ENCODE measurements around the gene NCKAP5.

The NCKAP5 gene

GRCh38 chr2:133241224-133241571 is 327.1 kb downstream of the NCKAP5 start:
- in situ Hi-C loops (cut with MboI; ENCODE audit: low sequenced_read_pairs, unreplicated experiment) = no loop called here
- TF ChIP-seq, protein P1, sequence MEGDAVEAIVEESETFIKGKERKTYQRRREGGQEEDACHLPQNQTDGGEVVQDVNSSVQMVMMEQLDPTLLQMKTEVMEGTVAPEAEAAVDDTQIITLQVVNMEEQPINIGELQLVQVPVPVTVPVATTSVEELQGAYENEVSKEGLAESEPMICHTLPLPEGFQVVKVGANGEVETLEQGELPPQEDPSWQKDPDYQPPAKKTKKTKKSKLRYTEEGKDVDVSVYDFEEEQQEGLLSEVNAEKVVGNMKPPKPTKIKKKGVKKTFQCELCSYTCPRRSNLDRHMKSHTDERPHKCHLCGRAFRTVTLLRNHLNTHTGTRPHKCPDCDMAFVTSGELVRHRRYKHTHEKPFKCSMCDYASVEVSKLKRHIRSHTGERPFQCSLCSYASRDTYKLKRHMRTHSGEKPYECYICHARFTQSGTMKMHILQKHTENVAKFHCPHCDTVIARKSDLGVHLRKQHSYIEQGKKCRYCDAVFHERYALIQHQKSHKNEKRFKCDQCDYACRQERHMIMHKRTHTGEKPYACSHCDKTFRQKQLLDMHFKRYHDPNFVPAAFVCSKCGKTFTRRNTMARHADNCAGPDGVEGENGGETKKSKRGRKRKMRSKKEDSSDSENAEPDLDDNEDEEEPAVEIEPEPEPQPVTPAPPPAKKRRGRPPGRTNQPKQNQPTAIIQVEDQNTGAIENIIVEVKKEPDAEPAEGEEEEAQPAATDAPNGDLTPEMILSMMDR (IDR thresholded peaks at IDR 0.05; ENCODE audit: borderline replicate concordance, control extremely low read depth, extremely low read depth, insufficient read depth, missing control alignments) = no peak
- DNase-seq (ENCODE audit: low spot score) = no peak

DNA sequence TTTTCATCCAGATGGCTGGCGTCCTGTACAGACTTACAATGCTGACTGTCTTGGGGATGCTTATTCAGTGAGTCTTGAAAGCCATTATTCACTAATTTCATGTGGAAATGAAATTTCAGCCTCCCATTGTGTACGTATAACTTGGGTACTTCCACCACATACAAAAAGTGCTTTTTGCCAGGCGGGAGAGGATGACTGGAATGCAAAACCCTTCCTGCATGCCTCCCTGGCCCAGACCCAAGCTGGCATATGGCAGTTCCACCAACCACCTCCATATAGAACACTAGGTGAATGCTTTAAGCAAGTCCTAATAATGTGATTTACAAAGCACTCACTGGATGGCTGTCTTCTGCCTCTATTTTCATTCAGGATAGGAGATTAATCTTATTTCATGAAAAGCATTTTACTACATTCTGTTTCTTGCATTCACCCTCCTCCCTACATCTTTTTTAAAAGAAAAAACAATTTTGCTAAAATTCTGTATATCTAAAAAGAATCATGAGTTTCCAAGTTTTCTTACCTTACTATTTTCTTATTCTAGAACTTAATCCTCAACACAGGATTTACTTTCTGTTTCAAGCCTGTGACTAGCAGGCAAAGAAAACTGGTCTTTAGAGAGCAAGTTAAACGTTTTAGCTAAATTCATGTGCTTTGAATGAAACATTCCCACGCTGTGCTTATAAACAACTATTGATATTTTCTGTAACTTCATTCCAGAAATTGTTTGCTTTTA is 327.6 kb downstream of the NCKAP5 start:
- no peak for DNase-seq (ENCODE audit: low spot score)
- TF ChIP-seq, protein P1 (IDR thresholded peaks at IDR 0.05; ENCODE audit: borderline replicate concordance, control extremely low read depth, extremely low read depth, insufficient read depth, missing control alignments) = no peak
- in situ Hi-C loops (cut with MboI; ENCODE audit: low sequenced_read_pairs, unreplicated experiment) = no loop called here

DNA sequence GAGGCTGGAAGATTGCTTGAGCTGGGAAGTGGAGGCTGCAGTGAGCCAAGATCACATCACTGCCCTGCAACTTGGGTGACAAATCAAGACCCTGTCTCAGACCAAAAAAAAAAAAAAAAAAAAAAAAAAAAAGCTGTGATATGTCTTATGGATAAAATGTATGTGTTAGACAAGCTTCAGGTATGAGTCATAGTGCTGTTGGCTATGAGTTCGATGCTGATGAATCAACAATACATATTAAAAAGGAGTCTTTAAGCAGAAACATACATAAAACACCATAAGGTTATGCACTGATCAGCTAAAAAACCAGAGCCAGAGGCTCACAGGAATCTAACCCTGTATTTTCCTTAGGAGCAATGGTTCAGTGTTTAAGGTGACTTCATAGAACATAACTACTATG is 332.3 kb downstream of the NCKAP5 start:
- in situ Hi-C loops (cut with MboI; ENCODE audit: low sequenced_read_pairs, unreplicated experiment) = no loop called here
- TF ChIP-seq, protein P1 (IDR thresholded peaks at IDR 0.05; ENCODE audit: borderline replicate concordance, control extremely low read depth, extremely low read depth, insufficient read depth, missing control alignments) = no peak
- DNase-seq (ENCODE audit: low spot score) = no peak

- DNase-seq (ENCODE audit: low spot score) = no peak
- in situ Hi-C loops (cut with MboI; ENCODE audit: low sequenced_read_pairs, unreplicated experiment) = no loop called here
- TF ChIP-seq, protein P1 (IDR thresholded peaks at IDR 0.05; ENCODE audit: borderline replicate concordance, control extremely low read depth, extremely low read depth, insufficient read depth, missing control alignments) = no peak
Observed at GRCh38 chr2:133232556-133232955, 335.7 kb downstream of the NCKAP5 start.

DNA sequence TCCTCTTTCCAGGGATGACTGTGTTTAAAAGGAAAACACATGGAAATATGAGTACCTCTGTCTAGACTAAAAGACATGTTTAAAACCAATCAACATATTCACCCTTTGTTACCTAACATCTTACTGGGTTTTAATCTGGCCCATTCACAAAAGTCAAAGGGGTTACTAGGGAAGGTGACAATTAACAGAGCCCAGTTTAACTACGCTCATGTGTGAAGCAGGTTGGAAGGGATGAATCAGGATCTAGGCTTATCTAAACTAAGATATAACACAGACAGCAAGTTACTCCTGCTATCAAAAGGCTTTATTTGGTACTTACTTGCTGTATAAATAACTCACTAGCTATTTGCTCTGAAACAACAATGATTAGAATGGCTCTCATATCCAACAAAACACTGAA is 337.0 kb downstream of the NCKAP5 start:
- no peak for DNase-seq (ENCODE audit: low spot score)
- in situ Hi-C loops (cut with MboI; ENCODE audit: low sequenced_read_pairs, unreplicated experiment) = no loop called here
- TF ChIP-seq, protein P1 (IDR thresholded peaks at IDR 0.05; ENCODE audit: borderline replicate concordance, control extremely low read depth, extremely low read depth, insufficient read depth, missing control alignments) = no peak

DNA sequence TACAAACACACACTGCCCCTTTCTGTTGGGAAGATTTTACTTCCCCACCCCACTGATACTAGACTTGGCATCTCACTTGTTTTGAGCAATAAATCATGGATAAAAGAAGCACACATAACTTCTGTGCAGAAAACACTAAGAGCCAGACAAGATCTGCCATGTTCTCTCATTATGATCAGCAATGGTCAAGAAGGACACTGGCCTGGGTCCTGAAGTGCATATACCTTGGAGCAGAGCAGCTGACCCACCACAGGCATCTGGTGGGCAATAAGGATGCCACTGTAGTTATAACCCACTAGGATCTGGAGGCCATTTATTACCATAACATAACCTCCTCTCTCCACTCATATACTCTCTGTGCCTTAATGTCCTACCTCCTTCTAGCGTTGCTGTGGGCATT is 338.3 kb downstream of the NCKAP5 start:
- in situ Hi-C loops (cut with MboI; ENCODE audit: low sequenced_read_pairs, unreplicated experiment) = no loop called here
- TF ChIP-seq, protein P1 (IDR thresholded peaks at IDR 0.05; ENCODE audit: borderline replicate concordance, control extremely low read depth, extremely low read depth, insufficient read depth, missing control alignments) = no peak
- no peak for DNase-seq (ENCODE audit: low spot score)
